Endothelial cell of umbilical vein (primary cell): ENCODE measurements around the gene KDM4B. TPM values are rescaled to one million over a fixed set of nuclear protein-coding genes. Genes with fewer than 3 reads are reported as not detected.

ENCODE experiments used
- BruUV-seq: library from RNA; stranded (reverse); fragments of 400-500 nt; replicated peaks from 2 replicates; lab custom pipeline; 2021; lab: Mats Ljungman, UMichigan
- CTCF ChIA-PET: fragments of 300-600, 350-600 bp; sonication (Branson Sonifier 250); formaldehyde crosslinking; loops from one replicate; lab custom pipeline; 2021; ENCODE audit warnings: antibody characterized with exemption, inconsistent platforms; lab: Charles Lee
- POLR2A ChIA-PET: fragments of 300-600, 350-600 bp; sonication (Branson Sonifier 250); formaldehyde crosslinking; loops from one replicate; lab custom pipeline; 2021; ENCODE audit warnings: antibody characterized with exemption, inconsistent platforms; lab: Charles Lee
- DNase-seq: peaks from one replicate; pipeline ENCODE4 v3.0.0-alpha.2; 2011; ENCODE audit warnings: low read depth, low spot score
- FAIRE-seq: peaks from 2 replicates; lab custom pipeline; 2011; peaks lifted over from hg19 to GRCh38; lab: Jason Lieb, UNC
- H2AFZ ChIP-seq: 2 replicates; pipeline ENCODE4 v1.6.0; 2012; ENCODE audit warnings: low read depth, low read length, control low read depth, inconsistent platforms
- H3K27ac ChIP-seq: 2 replicates; pipeline ENCODE4 v1.5.1; 2011; ENCODE audit warnings: low read depth, mild to moderate bottlenecking, control low read depth, low read length, moderate library complexity; ENCODE audit not compliant: insufficient read depth
- H3K27me3 ChIP-seq, 2 experiments: 2 replicates each; pipeline versions ENCODE4 v1.6.0 to v1.6.1; 2011; ENCODE audit warnings: low read length in 2 of 2, mixed read lengths in 1 of 2; ENCODE audit not compliant: control insufficient read depth in 2 of 2, insufficient read depth in 2 of 2
- H3K36me3 ChIP-seq, 2 experiments: 2 replicates in 1 of 2; 3 replicates in 1 of 2; pipeline ENCODE4 v1.5.1; 2011; ENCODE audit warnings: low read length in 2 of 2, mild to moderate bottlenecking in 1 of 2, moderate library complexity in 1 of 2; ENCODE audit not compliant: control insufficient read depth in 2 of 2, insufficient read depth in 2 of 2; ENCODE audit errors: extremely low read depth in 1 of 2
- H3K4me1 ChIP-seq: 3 replicates; pipeline ENCODE4 v1.5.1; 2011; ENCODE audit warnings: mild to moderate bottlenecking, low read length; ENCODE audit not compliant: control insufficient read depth, insufficient read depth; ENCODE audit errors: extremely low read depth
- H3K4me2 ChIP-seq: 2 replicates; pipeline ENCODE4 v1.6.1; 2011; ENCODE audit warnings: low read length, control low read depth, mixed read lengths; ENCODE audit not compliant: insufficient read depth
- H3K4me3 ChIP-seq, 3 experiments: fragments of 200-600 bp in 1 of 3; sonication (generic), shearing (Covaris generic) in 1 of 3; replicated peaks in 1 of 3; 2 replicates each; pipeline ENCODE4 v1.5.1; 2011 to 2016; ENCODE audit warnings: control low read depth in 3 of 3, low read length in 3 of 3, mild to moderate bottlenecking in 2 of 3, inconsistent platforms in 1 of 3, low read depth in 1 of 3, moderate library complexity in 1 of 3; ENCODE audit not compliant: insufficient read depth in 1 of 3
- H3K79me2 ChIP-seq: 2 replicates; pipeline ENCODE4 v1.6.0; 2012; ENCODE audit warnings: low read length, inconsistent platforms; ENCODE audit not compliant: control insufficient read depth, insufficient read depth
- H3K9ac ChIP-seq: replicated peaks from 2 replicates; pipeline ENCODE3; 2011; ENCODE audit warnings: low read length, control low read depth; ENCODE audit not compliant: insufficient read depth; ENCODE audit errors: extremely low read depth
- H3K9me1 ChIP-seq: replicated peaks from 3 replicates; pipeline ENCODE4 v1.6.0; 2011; ENCODE audit warnings: mild to moderate bottlenecking, low read length; ENCODE audit not compliant: control insufficient read depth, insufficient read depth; ENCODE audit errors: extremely low read depth
- H3K9me3 ChIP-seq: replicated peaks from 2 replicates; pipeline ENCODE4 v1.5.1; 2012; ENCODE audit warnings: low read length, inconsistent platforms; ENCODE audit not compliant: control insufficient read depth, insufficient read depth
- H4K20me1 ChIP-seq: replicated peaks from 2 replicates; pipeline ENCODE3; 2011; ENCODE audit warnings: mild to moderate bottlenecking, low read length; ENCODE audit not compliant: control insufficient read depth, insufficient read depth; ENCODE audit errors: extremely low read depth
- EZH2 ChIP-seq: IDR thresholded peaks from 2 replicates; pipeline ENCODE4 v1.6.1; 2012; ENCODE audit warnings: borderline replicate concordance, low read depth, mild to moderate bottlenecking, moderate library complexity, low read length, inconsistent platforms; ENCODE audit not compliant: severe bottlenecking
- FOS ChIP-seq: IDR thresholded peaks from 2 replicates; pipeline ENCODE4 v1.6.1; 2011; ENCODE audit warnings: mild to moderate bottlenecking, low read length, moderate library complexity, borderline replicate concordance; ENCODE audit not compliant: insufficient read depth
- MAX ChIP-seq: IDR thresholded peaks from 2 replicates; pipeline ENCODE4 v1.6.1; 2011; ENCODE audit not compliant: insufficient read depth, insufficient read length
- MYC ChIP-seq: IDR thresholded peaks from one replicate; pipeline ENCODE4 v1.6.1; 2011; ENCODE audit warnings: mild to moderate bottlenecking, low read depth, low read length
- POLR2A ChIP-seq: IDR thresholded peaks from 2 replicates; pipeline ENCODE4 v1.6.1; 2012; ENCODE audit warnings: low read depth, mild to moderate bottlenecking, control low read depth, low read length
- POLR2AphosphoS5 ChIP-seq: IDR thresholded peaks from 2 replicates; pipeline ENCODE4 v1.6.1; 2012; ENCODE audit warnings: low read depth, mild to moderate bottlenecking, control low read depth, low read length, moderate library complexity; ENCODE audit not compliant: insufficient read depth
- dilution Hi-C: fragments of 300-500 bp; cut with MboI; formaldehyde crosslinking; loops from one replicate; pipeline ENCODE4 v1.15.0; 2019; ENCODE audit warnings: low sequenced_read_pairs; ENCODE audit not compliant: extremely low pct_ligation_motif_present
- intact Hi-C: fragments of 100-400 bp; cut with micrococcal nuclease; formaldehyde crosslinking; loops from one replicate; pipeline ENCODE4 v1.10.0; 2022
- polyA plus RNA-seq, 4 experiments: library from polyadenylated mRNA; depleted of rRNA in 3 of 4; stranded (reverse) in 3 of 4; unstranded in 1 of 4; fragments of >200 nt; gene quantifications; 2 replicates each; pipeline versions ENCODE4 v1.2.1 to v1.2.3, GENCODE V29; 2011 to 2012; ENCODE audit warnings: missing spikeins in 1 of 4
- total RNA-seq: library from RNA; stranded (reverse); gene quantifications from 2 replicates; pipeline ENCODE4 v1.2.3, GENCODE V29; 2021
- TF ChIP-seq, protein P1 (sequence below), 2 donors: IDR thresholded peaks; 1 replicate in 1 of 2; 2 replicates in 1 of 2; pipeline ENCODE4 v1.5.1; 2011; ENCODE audit warnings: low read length in 2 of 2, mild to moderate bottlenecking in 2 of 2, moderate library complexity in 2 of 2, control low read depth in 1 of 2, inconsistent platforms in 1 of 2, low read depth in 1 of 2; ENCODE audit not compliant: insufficient read depth in 1 of 2; ENCODE audit errors: extremely low read depth in 1 of 2

KDM4B gene
- total and polyA plus RNA-seq, 2 donors (not counting 3 experiments of a cell fraction or from before 2014, with no cell fraction given), result 12.4 to 37.2 TPM

DNA sequence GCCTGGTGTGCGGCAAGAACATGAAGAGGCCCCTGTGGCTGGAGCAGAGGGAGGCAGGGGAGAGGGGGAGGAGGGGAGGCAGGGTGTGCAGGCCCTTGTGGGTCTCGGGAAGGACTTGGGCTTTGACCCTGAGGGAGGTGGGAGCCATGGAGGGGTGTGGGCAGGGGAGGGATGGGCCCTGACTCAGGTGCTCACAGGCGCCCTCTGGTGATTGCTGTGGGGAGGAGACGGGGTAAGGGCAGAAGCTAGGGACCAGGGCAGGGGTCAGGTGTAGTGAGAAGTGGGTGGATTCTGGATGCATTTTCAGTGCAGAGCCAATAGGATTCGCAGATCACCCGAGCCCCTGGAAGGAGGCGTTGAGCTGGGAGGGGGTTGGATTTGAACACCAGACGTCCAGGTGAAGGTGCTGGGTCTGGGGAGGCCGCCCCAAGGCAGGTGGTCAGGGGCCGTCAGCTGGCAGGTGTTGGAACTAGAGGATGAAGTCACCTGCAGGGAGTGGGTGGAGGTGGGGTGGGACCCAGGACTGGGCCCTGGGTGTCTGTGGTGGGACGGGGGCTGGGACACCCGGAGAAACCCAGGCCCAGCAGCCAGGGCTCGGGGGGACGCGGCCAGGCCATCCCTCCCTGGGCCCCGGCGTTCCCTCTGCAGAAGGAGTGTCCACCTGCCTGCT is 185.4 kb downstream of the KDM4B start:
- no peaks in the 10 kb centered on the region for H3K36me3 ChIP-seq
- no peak overlapping the region for H3K4me3 ChIP-seq
- H3K9ac ChIP-seq, result no peak overlapping the region
- DNase-seq (no peak), FAIRE-seq (no peak)
- intact Hi-C loops (loop anchor here (1.0 kb wide), 1 partner anchor 106 kb away; no protein-coding TSS in a partner anchor), dilution Hi-C loops (no loop called here)
- no peak overlapping the region for H3K27ac ChIP-seq
- H3K9me1 ChIP-seq, result no peaks in the 10 kb centered on the region
- H3K4me1 ChIP-seq, result no peaks in the 10 kb centered on the region
- H3K4me2 ChIP-seq, result no peak overlapping the region
- no peaks in the 10 kb centered on the region for H3K79me2 ChIP-seq
- no peaks in the 10 kb centered on the region for H3K9me3 ChIP-seq
- no peak overlapping the region for H2AFZ ChIP-seq
- peaks cover 0 to 1% of the 10 kb centered on the region in 2 experiments for H3K27me3 ChIP-seq
- ChIA-PET POLR2A (interaction anchor here (0.7 kb wide), 1 partner anchor 243 kb away, joined by 3 read pairs; no protein-coding TSS in a partner anchor), CTCF (interaction anchor here (0.5 to 2.3 kb wide), 8 partner anchors 9 to 345 kb away, joined by 3 to 10 read pairs (median 4); no protein-coding TSS in a partner anchor)
- TF ChIP-seq, protein P1, sequence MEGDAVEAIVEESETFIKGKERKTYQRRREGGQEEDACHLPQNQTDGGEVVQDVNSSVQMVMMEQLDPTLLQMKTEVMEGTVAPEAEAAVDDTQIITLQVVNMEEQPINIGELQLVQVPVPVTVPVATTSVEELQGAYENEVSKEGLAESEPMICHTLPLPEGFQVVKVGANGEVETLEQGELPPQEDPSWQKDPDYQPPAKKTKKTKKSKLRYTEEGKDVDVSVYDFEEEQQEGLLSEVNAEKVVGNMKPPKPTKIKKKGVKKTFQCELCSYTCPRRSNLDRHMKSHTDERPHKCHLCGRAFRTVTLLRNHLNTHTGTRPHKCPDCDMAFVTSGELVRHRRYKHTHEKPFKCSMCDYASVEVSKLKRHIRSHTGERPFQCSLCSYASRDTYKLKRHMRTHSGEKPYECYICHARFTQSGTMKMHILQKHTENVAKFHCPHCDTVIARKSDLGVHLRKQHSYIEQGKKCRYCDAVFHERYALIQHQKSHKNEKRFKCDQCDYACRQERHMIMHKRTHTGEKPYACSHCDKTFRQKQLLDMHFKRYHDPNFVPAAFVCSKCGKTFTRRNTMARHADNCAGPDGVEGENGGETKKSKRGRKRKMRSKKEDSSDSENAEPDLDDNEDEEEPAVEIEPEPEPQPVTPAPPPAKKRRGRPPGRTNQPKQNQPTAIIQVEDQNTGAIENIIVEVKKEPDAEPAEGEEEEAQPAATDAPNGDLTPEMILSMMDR (IDR thresholded peaks at IDR 0.05; ENCODE audit: extremely low read depth in 1 of 2, insufficient read depth in 1 of 2, low read depth in 1 of 2, low read length in 2 of 2), result peak; percentile 15 to 72
- TF ChIP-seq POLR2A (no peak), EZH2 (no peak), POLR2AphosphoS5 (no peak), MAX (no peak), FOS (no peak), MYC (no peak)
- H4K20me1 ChIP-seq, result no peaks in the 10 kb centered on the region
- no TSS peak for BruUV-seq
